Activated T-cell treated with anti-CD3 and anti-CD28 coated beads, Interleukin-2, amount 50 U/mL, for 1 hour (primary cell): Measurements from ENCODE around the gene KSR1.

Source experiments
- DNase-seq: peaks from one replicate; pipeline ENCODE4 v3.0.0-alpha.2; 2020

KSR1 gene

DNA sequence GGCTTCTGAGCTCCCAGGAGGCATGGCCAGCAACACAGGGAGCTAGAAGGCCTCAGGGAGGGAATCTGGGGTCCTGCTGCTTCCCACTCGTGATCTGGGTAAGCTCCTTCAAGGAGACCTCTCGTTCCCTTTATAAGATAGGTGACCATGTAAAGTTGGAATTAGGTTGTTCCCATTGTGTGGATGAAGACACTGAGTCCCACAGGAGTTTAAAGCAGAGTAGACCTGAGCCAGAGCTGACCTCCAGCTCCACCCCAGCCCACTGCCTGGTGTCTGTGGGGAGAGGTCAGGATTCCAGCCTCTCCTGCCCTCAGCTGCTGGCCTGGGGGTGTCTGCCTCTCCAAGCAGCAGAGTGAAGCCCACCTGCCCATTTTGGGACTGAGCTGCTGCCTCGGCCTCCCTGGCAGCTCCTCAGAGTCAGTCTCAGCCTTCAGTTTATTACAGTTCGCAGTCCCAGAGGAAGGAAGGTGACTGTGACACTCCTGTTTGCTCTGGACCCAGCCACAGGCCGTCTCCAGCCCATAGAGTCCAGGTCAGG lies 141.6 kb downstream of the KSR1 start:
- no peak for DNase-seq

DNA sequence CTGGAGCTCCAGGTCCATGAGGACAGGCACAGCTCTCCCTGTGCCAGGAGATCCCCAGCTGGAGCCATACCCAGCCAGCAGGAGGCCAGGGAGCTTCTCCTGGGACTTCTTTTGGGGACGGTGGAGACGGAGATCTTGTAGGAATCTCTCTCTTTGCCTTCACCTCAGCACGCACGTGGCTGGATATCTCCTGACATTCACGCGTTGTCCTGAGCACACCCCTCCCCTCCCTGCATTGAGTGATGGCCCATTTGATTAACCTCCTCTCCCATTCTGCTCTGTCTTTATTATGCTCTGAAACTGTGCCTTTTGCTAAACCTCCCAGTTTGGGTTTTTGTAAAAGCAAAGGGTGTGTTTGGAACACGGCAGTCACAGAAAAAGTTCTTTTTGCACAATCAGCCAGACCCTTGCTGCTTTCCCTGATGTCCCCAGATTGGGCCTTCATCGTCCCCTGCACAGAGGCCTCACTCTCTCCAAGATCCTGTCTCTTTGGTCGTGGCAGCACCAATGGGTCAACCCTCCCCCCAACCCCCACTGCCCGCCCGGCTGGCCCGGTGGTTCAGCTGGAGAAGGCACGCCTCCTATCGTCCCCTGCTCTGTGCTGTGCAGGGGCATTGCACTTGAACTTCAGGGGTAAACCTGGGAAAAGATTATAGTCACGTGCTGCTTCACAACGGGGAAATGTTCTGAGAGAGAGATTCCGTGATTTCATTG lies 142.2 kb downstream of the KSR1 start:
- no peak for DNase-seq

DNA sequence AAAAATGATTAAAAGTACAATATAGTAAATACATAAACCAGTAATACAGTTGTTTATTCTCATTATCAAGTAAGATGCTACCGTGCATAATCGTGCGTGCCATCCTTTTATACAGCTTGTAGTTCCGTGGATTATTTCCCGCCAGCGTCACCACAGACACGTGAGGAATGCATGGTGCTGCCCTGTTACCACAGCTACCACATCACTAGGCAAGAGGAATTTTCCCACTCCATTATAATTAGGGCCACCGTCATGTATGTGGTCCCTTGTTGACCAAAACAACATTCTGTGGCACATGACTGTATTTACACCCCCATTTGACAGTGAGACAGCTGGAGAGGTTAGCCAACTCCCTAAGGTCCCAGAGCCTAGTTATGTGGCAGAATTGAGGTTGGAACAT lies 144.2 kb downstream of the KSR1 start:
- DNase-seq: no peak

DNA sequence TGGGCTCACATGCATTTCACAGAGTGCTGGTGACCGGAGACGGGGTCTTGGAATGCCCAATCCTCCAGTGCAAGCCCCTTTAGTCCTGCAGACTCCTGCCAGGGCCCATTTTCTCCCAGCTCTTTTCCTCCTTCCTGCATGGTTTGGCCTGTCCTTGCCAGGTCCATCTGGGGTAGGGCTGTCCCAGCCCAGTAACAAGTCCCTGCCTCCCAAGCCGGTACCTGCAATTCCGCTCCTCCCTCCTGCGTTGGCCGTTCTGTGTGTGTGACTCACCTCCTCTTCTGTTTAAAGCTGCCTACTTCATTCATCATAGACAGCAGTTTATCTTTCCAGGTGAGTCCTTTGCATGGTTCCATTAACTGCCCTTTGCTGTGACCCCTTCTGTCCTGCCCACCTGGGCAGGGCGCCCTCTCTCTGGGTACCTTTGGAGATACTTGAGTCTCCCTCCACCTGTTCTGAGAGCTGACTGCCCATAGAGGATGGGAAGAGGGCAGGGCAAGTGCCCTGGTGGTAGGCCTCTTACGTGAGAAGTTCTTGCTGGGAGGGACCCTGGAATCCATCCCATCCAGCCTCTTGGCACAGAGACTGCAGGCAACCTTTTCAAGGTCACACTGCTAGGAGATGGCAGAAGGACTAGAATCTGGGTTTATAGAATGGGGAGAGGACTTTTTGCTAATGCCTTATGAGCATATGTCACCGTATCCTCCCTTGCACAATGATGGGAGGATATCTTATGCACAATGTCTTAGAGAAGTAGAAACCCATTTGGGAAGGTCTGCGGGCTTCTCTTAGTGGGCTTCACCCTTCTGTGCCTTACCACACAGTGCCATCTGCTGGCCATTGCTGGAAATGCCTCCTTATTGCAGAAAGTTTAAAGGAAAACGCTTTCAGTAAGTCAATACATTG lies 145.1 kb downstream of the KSR1 start:
- peak; percentile 81 for DNase-seq

DNA sequence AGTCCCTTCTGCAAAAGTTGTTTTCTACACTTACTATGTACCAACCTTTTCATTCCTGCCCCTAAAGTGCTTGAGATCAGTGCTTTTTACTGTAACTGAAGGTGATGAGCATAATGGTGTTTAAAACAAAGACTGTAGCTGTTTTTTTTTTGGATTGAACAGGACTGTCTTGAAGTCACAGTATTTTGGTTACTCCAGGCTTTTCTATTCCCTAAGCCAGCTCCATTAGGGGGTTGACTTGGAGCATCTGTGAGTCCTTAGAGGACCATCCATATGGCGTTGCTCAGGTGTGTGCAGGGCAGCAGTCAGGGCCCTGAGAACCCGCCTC lies 145.7 kb downstream of the KSR1 start:
- DNase-seq: no peak

DNA sequence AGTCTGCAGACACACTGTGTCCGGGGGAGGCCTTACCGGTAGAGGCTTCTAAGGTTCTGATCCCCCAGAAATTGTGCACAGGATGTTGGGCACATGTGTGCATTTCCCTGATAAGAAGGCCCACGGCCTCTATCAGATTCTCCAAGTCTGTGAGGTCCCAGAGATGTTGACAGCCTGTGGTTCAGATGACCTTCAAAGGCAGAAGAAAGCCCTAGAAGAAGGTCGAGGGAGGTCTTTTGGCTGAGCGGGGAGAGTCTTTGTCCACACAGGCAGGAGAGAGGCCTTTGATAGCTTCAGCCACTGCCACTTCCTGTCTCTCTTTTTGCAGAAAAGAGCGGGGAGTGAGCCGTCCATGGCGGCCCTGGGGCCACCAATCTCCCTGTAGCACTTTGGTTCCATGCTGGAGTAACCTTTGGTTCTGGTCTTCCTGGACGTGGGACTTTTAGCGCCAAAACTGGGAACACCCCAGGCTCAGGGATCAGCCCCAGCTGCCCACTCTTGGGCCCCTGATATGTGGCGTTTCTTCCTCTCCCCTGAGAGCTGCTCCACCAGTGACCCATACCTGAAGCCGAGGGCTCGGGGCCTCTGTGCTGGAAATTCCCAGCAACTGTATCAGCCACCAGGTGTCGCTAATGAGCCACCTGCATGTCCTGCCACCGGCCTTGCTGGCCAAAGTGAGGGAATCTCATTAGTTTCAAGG lies 146.6 kb downstream of the KSR1 start:
- DNase-seq: peak; percentile 77

- no peak for DNase-seq
Measured at GRCh38 chr17:27603421-27603770, 147.1 kb downstream of the KSR1 start.

DNA sequence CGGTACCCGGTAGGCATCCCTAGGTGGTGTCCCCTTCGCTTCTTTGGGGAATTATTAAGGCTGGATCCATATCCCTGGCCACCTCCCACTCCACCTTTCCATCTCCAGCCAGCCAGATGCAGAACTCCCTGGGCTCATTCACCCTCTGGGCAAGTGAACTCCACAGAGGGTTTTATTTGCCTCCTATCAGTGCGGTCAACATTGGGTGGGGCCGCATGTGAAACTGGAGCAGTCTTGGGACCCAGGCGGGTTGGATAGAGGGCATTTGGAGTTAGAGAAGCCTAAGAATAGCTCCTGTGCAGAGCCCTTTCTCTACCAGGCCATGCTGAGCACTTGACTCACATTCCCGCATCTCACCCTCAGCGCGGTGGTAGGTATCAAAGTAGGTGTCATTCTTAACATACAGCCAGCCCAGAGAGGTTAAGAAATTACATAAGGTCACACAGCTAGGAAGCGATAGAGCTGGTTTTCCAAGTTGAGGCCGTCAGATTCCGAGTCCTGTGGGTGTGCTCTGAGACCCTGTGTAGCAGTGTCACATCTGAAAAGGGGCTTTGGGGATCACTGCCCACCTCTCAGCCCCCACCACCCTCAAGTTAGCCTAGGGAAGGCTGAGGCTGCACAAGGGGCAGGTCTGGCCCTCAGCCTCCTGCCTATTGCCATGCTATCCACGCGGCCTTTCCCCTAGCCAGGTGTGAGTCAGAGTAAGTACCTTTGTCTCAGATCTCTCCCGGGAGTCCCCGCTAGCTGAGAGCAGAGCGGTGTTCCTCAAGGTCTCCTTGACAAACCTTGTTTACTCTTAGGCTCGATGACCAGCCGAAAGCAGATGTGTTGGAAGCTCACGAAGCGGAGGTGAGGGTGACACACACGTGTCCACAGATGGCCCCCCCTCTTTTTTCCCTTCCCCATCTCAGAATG lies 147.9 kb downstream of the KSR1 start:
- no peak for DNase-seq

GRCh38 chr17:27605409-27605808 lies 149.2 kb downstream of the KSR1 start:
- DNase-seq: no peak

DNA sequence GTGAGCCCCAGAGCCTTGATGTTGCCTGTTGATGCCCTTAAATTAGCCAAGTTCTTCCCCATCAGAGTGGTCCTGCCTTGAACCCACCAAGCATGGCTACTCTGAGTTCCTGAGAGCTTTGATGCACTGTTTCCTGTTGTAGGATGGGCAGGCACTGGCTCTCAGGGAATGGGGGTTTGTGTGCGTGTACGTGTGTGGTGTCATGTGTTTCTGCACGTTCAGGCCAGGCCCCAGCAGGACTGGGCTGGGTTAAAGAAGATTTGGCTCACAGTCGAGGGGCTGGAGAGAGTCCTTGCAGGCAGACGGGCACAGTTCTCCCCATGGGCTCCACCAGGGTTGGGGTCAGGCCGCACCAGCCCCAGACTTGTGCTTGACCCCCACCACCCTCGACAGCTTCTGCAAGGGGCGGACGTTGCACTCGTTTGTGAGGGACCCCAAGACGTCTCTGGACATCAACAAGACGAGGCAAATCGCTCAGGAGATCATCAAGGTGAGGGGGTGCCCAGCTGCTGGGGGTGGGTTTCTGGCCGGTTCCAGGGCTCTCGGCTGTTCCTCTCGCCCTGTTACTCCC lies 151.4 kb downstream of the KSR1 start:
- DNase-seq: no peak

GRCh38 chr17:27608328-27609230 lies 152.3 kb downstream of the KSR1 start:
- no peak for DNase-seq

DNA sequence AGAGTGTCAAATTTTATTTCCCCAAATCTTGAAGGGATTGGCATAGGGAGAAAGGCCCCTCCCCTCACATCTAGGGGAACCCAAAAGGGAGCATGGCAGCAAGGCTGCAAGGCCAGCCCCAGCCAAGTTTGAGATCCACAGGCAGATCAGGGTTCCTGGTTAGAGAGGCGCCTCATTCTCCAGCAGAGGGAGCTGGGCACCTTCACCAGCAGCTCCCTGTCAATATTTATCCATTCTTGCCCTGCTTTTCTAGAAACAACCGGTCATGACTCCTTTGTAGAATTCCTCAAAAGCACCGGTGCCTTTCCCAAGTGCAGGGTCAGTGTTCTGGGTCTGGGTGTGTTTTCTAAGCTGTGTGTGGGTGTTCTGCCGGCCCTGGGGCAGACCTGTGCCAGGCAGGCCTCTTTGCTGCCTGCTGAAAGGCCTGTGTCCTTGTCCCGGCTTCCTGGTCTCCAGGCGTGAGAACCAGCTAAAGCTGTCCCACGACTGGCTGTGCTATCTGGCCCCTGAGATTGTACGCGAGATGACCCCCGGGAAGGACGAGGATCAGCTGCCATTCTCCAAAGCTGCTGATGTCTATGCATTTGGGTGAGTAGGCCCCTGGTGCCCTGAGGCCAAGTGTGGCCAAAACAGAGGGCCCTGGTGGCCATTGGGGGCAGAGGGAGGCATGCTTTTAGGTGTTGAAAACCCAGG lies 153.5 kb downstream of the KSR1 start:
- no peak for DNase-seq

GRCh38 chr17:27610304-27610677 lies 154.0 kb downstream of the KSR1 start:
- DNase-seq: no peak

- DNase-seq: no peak
Measured at GRCh38 chr17:27612160-27612770, 156.0 kb downstream of the KSR1 start.

- no peak for DNase-seq
Measured at GRCh38 chr17:27613433-27613832, 157.2 kb downstream of the KSR1 start.

DNA sequence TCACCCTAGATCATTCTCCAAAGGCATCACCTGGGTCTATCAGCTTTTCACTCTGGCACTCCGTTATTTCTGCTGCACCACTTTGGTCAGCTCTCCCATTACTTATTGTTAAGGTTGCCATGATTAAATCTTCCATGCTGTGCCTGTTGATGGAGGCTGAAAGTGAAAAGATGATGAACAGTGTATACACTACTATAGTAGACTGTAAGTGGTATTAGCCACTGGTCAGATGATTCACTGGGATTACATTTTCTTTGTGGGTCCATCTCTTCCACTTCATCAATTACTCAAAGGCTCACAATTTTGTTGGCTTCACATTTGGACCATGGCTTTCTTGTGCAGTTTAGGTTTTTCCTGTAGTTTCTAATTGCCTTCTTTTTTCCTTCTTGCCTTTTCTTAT lies 158.9 kb downstream of the KSR1 start:
- DNase-seq: no peak

GRCh38 chr17:27616414-27616813 lies 160.2 kb downstream of the KSR1 start:
- no peak for DNase-seq

- no peak for DNase-seq
Measured at GRCh38 chr17:27618417-27618816, 162.2 kb downstream of the KSR1 start.

DNA sequence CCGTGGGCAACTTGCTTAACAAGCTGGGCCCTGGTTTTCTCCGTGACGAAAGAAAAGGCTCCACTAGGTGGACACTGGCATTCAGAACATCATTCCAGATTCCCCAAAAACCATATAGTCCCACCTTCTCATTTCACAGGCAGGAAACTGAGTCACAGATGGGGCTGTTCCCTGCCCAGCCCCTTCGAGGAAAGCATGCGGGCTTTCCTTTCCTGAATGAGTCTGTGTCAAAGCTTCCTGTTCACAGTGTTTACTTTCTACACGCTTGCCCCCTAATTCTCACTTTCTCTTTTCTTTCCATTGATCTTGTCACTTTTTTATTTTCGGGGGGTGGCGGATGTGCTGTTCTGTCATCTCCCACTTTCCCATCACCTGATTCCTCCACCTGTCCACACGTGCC lies 164.5 kb downstream of the KSR1 start:
- DNase-seq: no peak

GRCh38 chr17:27621536-27621935 lies 165.3 kb downstream of the KSR1 start:
- DNase-seq: no peak
